ENCODE measurements around the gene SPATA18.
"Not testable (repeated sequence)": the region's sequence is repeated elsewhere in the genome, so short reads cannot be mapped to it uniquely, and the experiment has no call there.

DNA sequence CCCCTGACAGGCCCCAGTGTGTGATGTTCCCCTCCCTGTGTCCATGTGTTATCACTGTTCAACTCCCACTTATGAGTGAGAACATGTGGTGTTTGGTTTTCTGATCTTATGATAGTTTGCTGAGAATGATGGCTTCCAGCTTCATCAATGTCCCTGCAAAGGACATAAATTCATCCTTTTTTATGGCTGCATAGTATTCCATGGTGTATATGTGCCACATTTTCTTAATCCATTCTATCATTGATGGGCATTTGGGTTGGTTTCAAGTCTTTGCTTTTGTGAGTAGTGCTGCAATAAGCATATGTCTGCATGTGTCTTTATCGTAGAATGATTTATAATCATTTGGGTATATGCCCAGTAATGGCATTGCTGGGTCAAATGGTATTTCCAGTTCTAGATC is 35.3 kb downstream of the SPATA18 start:
- TF ChIP-seq POLR2A (IDR thresholded peaks at IDR 0.05): not testable (repeated sequence)
- TF ChIP-seq, protein P1, sequence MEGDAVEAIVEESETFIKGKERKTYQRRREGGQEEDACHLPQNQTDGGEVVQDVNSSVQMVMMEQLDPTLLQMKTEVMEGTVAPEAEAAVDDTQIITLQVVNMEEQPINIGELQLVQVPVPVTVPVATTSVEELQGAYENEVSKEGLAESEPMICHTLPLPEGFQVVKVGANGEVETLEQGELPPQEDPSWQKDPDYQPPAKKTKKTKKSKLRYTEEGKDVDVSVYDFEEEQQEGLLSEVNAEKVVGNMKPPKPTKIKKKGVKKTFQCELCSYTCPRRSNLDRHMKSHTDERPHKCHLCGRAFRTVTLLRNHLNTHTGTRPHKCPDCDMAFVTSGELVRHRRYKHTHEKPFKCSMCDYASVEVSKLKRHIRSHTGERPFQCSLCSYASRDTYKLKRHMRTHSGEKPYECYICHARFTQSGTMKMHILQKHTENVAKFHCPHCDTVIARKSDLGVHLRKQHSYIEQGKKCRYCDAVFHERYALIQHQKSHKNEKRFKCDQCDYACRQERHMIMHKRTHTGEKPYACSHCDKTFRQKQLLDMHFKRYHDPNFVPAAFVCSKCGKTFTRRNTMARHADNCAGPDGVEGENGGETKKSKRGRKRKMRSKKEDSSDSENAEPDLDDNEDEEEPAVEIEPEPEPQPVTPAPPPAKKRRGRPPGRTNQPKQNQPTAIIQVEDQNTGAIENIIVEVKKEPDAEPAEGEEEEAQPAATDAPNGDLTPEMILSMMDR (IDR thresholded peaks at IDR 0.05): not testable (repeated sequence)
